HCT116 (cell line): ENCODE results near the gene FRAT2. TPM values are rescaled to one million over a fixed set of nuclear protein-coding genes. Genes with fewer than 3 reads are reported as not detected.
A peak's percentile ranks its signal among the peaks of the same experiment; 100 is the strongest.

ENCODE experiments used
- ATAC-seq: fragments of 200-7000 bp; cut with Tn5 transposase; 2 replicates; pipeline ENCODE4 v1.9.1; 2020; ENCODE audit warnings: mild to moderate bottlenecking, moderate library complexity
- BruUV-seq: library from RNA; stranded (reverse); fragments of 400-500 nt; replicated peaks from 2 replicates; lab custom pipeline; 2021; lab: Mats Ljungman, UMichigan
- CTCF ChIA-PET: fragments of 300-600 bp; sonication (Branson Sonifier 250); formaldehyde crosslinking; loops from one replicate; lab custom pipeline; 2021; ENCODE audit warnings: antibody characterized with exemption; lab: Charles Lee
- POLR2A ChIA-PET: fragments of 300-600, 350-600 bp; sonication (Branson Sonifier 250); formaldehyde crosslinking; loops from one replicate; lab custom pipeline; 2021; ENCODE audit warnings: antibody characterized with exemption; lab: Charles Lee
- RAD21 ChIA-PET, 2 experiments: fragments of 300-600 bp; sonication (Branson Sonifier 250); formaldehyde crosslinking; loops; one replicate each; lab custom pipeline; 2023; ENCODE audit warnings: low total read pairs in 2 of 2; ENCODE audit not compliant: uncharacterized antibody in 2 of 2, unreplicated experiment in 2 of 2, low non-redundant PET in 1 of 2; lab: Charles Lee
- DNase-seq: peaks from one replicate; pipeline ENCODE4 v3.0.0-alpha.2; 2010; ENCODE audit warnings: low read depth, low spot score
- H2AFZ ChIP-seq: fragments of 200-600 bp; shearing (Covaris generic), sonication (generic); 2 replicates; pipeline ENCODE4 v1.6.1; 2017; ENCODE audit warnings: low read depth, mixed run types, mixed read lengths, antibody characterized with exemption, low read length; ENCODE audit not compliant: poor library complexity, severe bottlenecking
- H3K27ac ChIP-seq: 2 replicates; pipeline ENCODE4 v1.5.1; 2012; ENCODE audit warnings: low read depth, low read length
- H3K27me3 ChIP-seq: fragments of 200-600 bp; sonication (generic); 2 replicates; pipeline ENCODE4 v1.6.1; 2016; ENCODE audit warnings: mixed run types, low read length, mixed read lengths; ENCODE audit not compliant: insufficient read depth
- H3K36me3 ChIP-seq, 2 experiments: fragments of 200-500 bp in 1 of 2; fragments of 200-600 bp in 1 of 2; sonication (Bioruptor generic) in 1 of 2; sonication (generic) in 1 of 2; 2 replicates each; pipeline versions ENCODE4 v1.5.1 to v1.6.1; 2014 to 2016; ENCODE audit warnings: low read length in 2 of 2, inconsistent platforms in 1 of 2, mixed read lengths in 1 of 2, mixed run types in 1 of 2; ENCODE audit not compliant: insufficient read depth in 2 of 2, control insufficient read depth in 1 of 2
- H3K4me1 ChIP-seq, 2 experiments: fragments of 200-600 bp in 1 of 2; sonication (generic) in 1 of 2; 2 replicates each; pipeline versions ENCODE4 v1.5.1 to v1.6.1; 2012 to 2017; ENCODE audit warnings: low read length in 2 of 2, inconsistent platforms in 1 of 2, mild to moderate bottlenecking in 1 of 2, mixed read lengths in 1 of 2, mixed run types in 1 of 2, moderate library complexity in 1 of 2; ENCODE audit not compliant: insufficient read depth in 2 of 2, control insufficient read depth in 1 of 2
- H3K4me2 ChIP-seq: fragments of 200-600 bp; sonication (generic); 2 replicates; pipeline ENCODE4 v1.6.1; 2017; ENCODE audit warnings: mixed run types, low read length, mixed read lengths
- H3K4me3 ChIP-seq, 2 experiments: fragments of 200-600 bp in 1 of 2; sonication (generic) in 1 of 2; replicated peaks in 1 of 2; 2 replicates each; pipeline ENCODE4 v1.5.1; 2011 to 2016; ENCODE audit warnings: low read length in 2 of 2, control low read depth in 1 of 2, low read depth in 1 of 2, mild to moderate bottlenecking in 1 of 2, mixed read lengths in 1 of 2, mixed run types in 1 of 2
- H3K79me2 ChIP-seq: fragments of 200-600 bp; sonication (generic); 2 replicates; pipeline ENCODE4 v1.6.1; 2017; ENCODE audit warnings: mild to moderate bottlenecking, mixed run types, low read length, moderate library complexity, mixed read lengths; ENCODE audit not compliant: insufficient read depth
- H3K9ac ChIP-seq: fragments of 200-600 bp; sonication (generic); 2 replicates; pipeline ENCODE4 v1.6.1; 2016; ENCODE audit warnings: low read length, mixed read lengths
- H3K9me2 ChIP-seq: fragments of 200-600 bp; sonication (generic), shearing (Covaris generic); 2 replicates; pipeline ENCODE4 v1.6.1; 2017; ENCODE audit warnings: mixed run types, mild to moderate bottlenecking, moderate library complexity; ENCODE audit not compliant: insufficient read depth
- H3K9me3 ChIP-seq, 2 experiments: fragments of 200-500 bp in 1 of 2; fragments of 200-600 bp in 1 of 2; sonication (Bioruptor generic) in 1 of 2; sonication (generic) in 1 of 2; 2 replicates each; pipeline ENCODE4 v1.6.1; 2014 to 2017; ENCODE audit warnings: low read length in 2 of 2, mixed read lengths in 2 of 2, inconsistent platforms in 1 of 2, low read depth in 1 of 2, mild to moderate bottlenecking in 1 of 2, mixed run types in 1 of 2, moderate library complexity in 1 of 2; ENCODE audit not compliant: control insufficient read depth in 1 of 2, insufficient read depth in 1 of 2
- H4K20me1 ChIP-seq: fragments of 200-600 bp; sonication (generic), shearing (Covaris generic); 2 replicates; pipeline ENCODE4 v1.6.1; 2017; ENCODE audit warnings: mixed run types, mild to moderate bottlenecking, moderate library complexity; ENCODE audit not compliant: insufficient read depth
- ATF3 ChIP-seq: IDR thresholded peaks from 2 replicates; pipeline ENCODE4 v1.6.1; 2012
- CBX3 ChIP-seq: IDR thresholded peaks from 2 replicates; pipeline ENCODE4 v1.6.1; 2012; ENCODE audit warnings: low read depth
- CEBPB ChIP-seq: IDR thresholded peaks from 2 replicates; pipeline ENCODE4 v1.6.1; 2012; ENCODE audit warnings: low read depth
- CTCF ChIP-seq, 3 experiments: fragments of 200-600 bp in 1 of 3; sonication (generic) in 1 of 3; IDR thresholded peaks in 2 of 3; conservative IDR thresholded peaks in 1 of 3; 2 replicates each; pipeline ENCODE4 v1.5.1; 2012 to 2017; ENCODE audit warnings: low read depth in 2 of 3, low read length in 2 of 3, antibody characterized with exemption in 1 of 3, borderline replicate concordance in 1 of 3, control low read depth in 1 of 3, mild to moderate bottlenecking in 1 of 3, mixed read lengths in 1 of 3, mixed run types in 1 of 3, moderate library complexity in 1 of 3; ENCODE audit not compliant: insufficient read depth in 1 of 3
- EGR1 ChIP-seq: IDR thresholded peaks from 2 replicates; pipeline ENCODE4 v1.6.1; 2012; ENCODE audit warnings: low read depth
- EZH2 ChIP-seq: fragments of 200-600 bp; sonication (generic); IDR thresholded peaks from 2 replicates; pipeline ENCODE4 v1.6.1; 2017; ENCODE audit warnings: antibody characterized with exemption, mixed run types
- FOSL1 ChIP-seq: IDR thresholded peaks from 2 replicates; pipeline ENCODE4 v1.6.1; 2012; ENCODE audit warnings: low read depth
- JUND ChIP-seq: IDR thresholded peaks from 2 replicates; pipeline ENCODE4 v1.6.1; 2012
- MAX ChIP-seq: IDR thresholded peaks from 2 replicates; pipeline ENCODE4 v1.6.1; 2012
- POLR2A ChIP-seq: IDR thresholded peaks from 2 replicates; pipeline ENCODE4 v1.7.0; 2011; ENCODE audit warnings: borderline replicate concordance; ENCODE audit not compliant: insufficient read depth, insufficient read length; ENCODE audit errors: extremely low read depth
- POLR2AphosphoS5 ChIP-seq: IDR thresholded peaks from 2 replicates; pipeline ENCODE4 v1.6.1; 2011; ENCODE audit warnings: mild to moderate bottlenecking, low read depth, low read length, moderate library complexity
- REST ChIP-seq: IDR thresholded peaks from 2 replicates; pipeline ENCODE4 v1.6.1; 2012; ENCODE audit warnings: low read depth
- SRF ChIP-seq: IDR thresholded peaks from 2 replicates; pipeline ENCODE4 v1.6.1; 2012; ENCODE audit warnings: low read depth
- TCF7L2 ChIP-seq: IDR thresholded peaks from 2 replicates; pipeline ENCODE4 v1.7.0; 2011; ENCODE audit warnings: borderline replicate concordance, inconsistent platforms; ENCODE audit not compliant: insufficient read depth, insufficient read length; ENCODE audit errors: extremely low read depth
- YY1 ChIP-seq: IDR thresholded peaks from 2 replicates; pipeline ENCODE4 v1.6.1; 2011; ENCODE audit warnings: low read length, low read depth, moderate library complexity, mild to moderate bottlenecking; ENCODE audit not compliant: insufficient replicate concordance; ENCODE audit errors: extremely low read depth
- ZBTB33 ChIP-seq: IDR thresholded peaks from 2 replicates; pipeline ENCODE4 v1.6.1; 2011; ENCODE audit warnings: mild to moderate bottlenecking, low read length, moderate library complexity; ENCODE audit not compliant: insufficient replicate concordance; ENCODE audit errors: extremely low read depth
- ZFX ChIP-seq: fragments of 450-650 bp; IDR thresholded peaks from 2 replicates; pipeline ENCODE4 v1.6.1; 2017
- ZNF274 ChIP-seq: fragments of 200-500 bp; sonication (Bioruptor generic); IDR thresholded peaks from 2 replicates; pipeline ENCODE4 v1.6.1; 2014; ENCODE audit warnings: mild to moderate bottlenecking, low read depth, low read length, inconsistent platforms
- intact Hi-C: fragments of 100-400 bp; cut with micrococcal nuclease; formaldehyde crosslinking; loops from 2 replicates; pipeline ENCODE4 v1.10.0; 2022
- total RNA-seq: library from RNA; stranded (reverse); gene quantifications from one replicate; pipeline ENCODE4 v1.2.1, GENCODE V29; 2021; ENCODE audit not compliant: unreplicated experiment

Gene FRAT2
- total RNA-seq, 1 experiment from 2014 or later, result 10.7 TPM

GRCh38 chr10:97356318-97356914, 21.9 kb upstream of the FRAT2 start:
- no peak for DNase-seq
- TSS peak; percentile 55 for BruUV-seq
- Histone ChIP-seq H3K27me3 (no peaks in the 10 kb centered on the region), H4K20me1 (no peaks in the 10 kb centered on the region), H3K9ac (no peak overlapping the region), H3K4me2 (no peak overlapping the region), H3K4me3 (no peak overlapping the region), H3K4me1 (no peaks in the 10 kb centered on the region), H2AFZ (no peak overlapping the region), H3K36me3 (peaks cover 21 to 46% of the 10 kb centered on the region in 2 experiments; a peak in 3 of 4 replicates)
- intact Hi-C loops, result loop anchor here (5.0 kb wide), 1 partner anchor 284 kb away; no protein-coding TSS in a partner anchor
- ChIA-PET POLR2A (no interaction called here), CTCF (interaction anchor here (1.1 to 1.4 kb wide), 3 partner anchors 78 to 146 kb away, joined by 3 to 7 read pairs (median 4); no protein-coding TSS in a partner anchor), RAD21 (no interaction called here)
- TF ChIP-seq MAX (no peak), ATF3 (no peak), EGR1 (no peak), FOSL1 (no peak), POLR2A (no peak), ZFX (no peak), TCF7L2 (no peak), SRF (no peak), REST (no peak), CBX3 (no peak), CEBPB (no peak), EZH2 (no peak), ZBTB33 (no peak), YY1 (no peak), ZNF274 (no peak), JUND (no peak), POLR2AphosphoS5 (no peak), CTCF (IDR thresholded peaks at IDR 0.05 in 2 of 3, conservative IDR thresholded peaks at IDR 0.05 in 1 of 3; ENCODE audit: borderline replicate concordance in 1 of 3, insufficient read depth in 1 of 3, low read depth in 2 of 3, low read length in 2 of 3) (no peak)
- TF ChIP-seq, all 23 proteins: peak for 0
- H3K27ac ChIP-seq, result no peak overlapping the region
- no peaks in the 10 kb centered on the region for H3K9me2 ChIP-seq
- H3K79me2 ChIP-seq, result no peaks in the 10 kb centered on the region
- H3K9me3 ChIP-seq, result no peaks in the 10 kb centered on the region
- ATAC-seq, result no peak
